Esophagus squamous epithelium (tissue), 4 donors: ENCODE results near the gene CXCL9.

ENCODE experiments used
- POLR2A ChIP-seq, 4 donors: fragments of 450-650 bp; IDR thresholded peaks; one replicate each; pipeline ENCODE4 v1.6.1; 2017; ENCODE audit warnings: antibody characterized with exemption in 4 of 4, mild to moderate bottlenecking in 4 of 4, moderate library complexity in 3 of 4
- TF ChIP-seq, protein P1 (sequence below), 6 experiments: fragments of 450-650 bp in 4 of 6; fragments of 200-600 bp in 2 of 6; sonication (generic) in 2 of 6; IDR thresholded peaks; one replicate each; pipeline ENCODE4 v1.5.1; 2016 to 2019; ENCODE audit warnings: antibody characterized with exemption in 6 of 6, mild to moderate bottlenecking in 4 of 6, moderate library complexity in 4 of 6

GRCh38 chr4:75968084-75968483 is 39.2 kb downstream of the CXCL9 start:
- TF ChIP-seq, protein P1, sequence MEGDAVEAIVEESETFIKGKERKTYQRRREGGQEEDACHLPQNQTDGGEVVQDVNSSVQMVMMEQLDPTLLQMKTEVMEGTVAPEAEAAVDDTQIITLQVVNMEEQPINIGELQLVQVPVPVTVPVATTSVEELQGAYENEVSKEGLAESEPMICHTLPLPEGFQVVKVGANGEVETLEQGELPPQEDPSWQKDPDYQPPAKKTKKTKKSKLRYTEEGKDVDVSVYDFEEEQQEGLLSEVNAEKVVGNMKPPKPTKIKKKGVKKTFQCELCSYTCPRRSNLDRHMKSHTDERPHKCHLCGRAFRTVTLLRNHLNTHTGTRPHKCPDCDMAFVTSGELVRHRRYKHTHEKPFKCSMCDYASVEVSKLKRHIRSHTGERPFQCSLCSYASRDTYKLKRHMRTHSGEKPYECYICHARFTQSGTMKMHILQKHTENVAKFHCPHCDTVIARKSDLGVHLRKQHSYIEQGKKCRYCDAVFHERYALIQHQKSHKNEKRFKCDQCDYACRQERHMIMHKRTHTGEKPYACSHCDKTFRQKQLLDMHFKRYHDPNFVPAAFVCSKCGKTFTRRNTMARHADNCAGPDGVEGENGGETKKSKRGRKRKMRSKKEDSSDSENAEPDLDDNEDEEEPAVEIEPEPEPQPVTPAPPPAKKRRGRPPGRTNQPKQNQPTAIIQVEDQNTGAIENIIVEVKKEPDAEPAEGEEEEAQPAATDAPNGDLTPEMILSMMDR (IDR thresholded peaks at IDR 0.05) = no peak
- no peak for TF ChIP-seq POLR2A (IDR thresholded peaks at IDR 0.05)
